Effector CD8-positive, alpha-beta T cell (primary cell): ENCODE results near the gene FGR.
A peak's percentile ranks its signal among the peaks of the same experiment; 100 is the strongest.

Experiments
- DNase-seq: peaks from one replicate; lab custom pipeline; 2025; lab: John Stamatoyannopoulos, UW

The FGR gene

GRCh38 chr1:27616441-27616840 is 18.5 kb downstream of the FGR start:
- DNase-seq, result no peak

GRCh38 chr1:27615346-27616192 is 19.4 kb downstream of the FGR start:
- no peak for DNase-seq

- DNase-seq, result no peak
Observed at GRCh38 chr1:27614625-27615344, 20.2 kb downstream of the FGR start.

GRCh38 chr1:27614043-27614624 is 20.9 kb downstream of the FGR start:
- no peak for DNase-seq

- no peak for DNase-seq
Observed at GRCh38 chr1:27612718-27613117, 22.3 kb downstream of the FGR start.

GRCh38 chr1:27611450-27611849 is 23.5 kb downstream of the FGR start:
- no peak for DNase-seq

- DNase-seq, result no peak
Observed at GRCh38 chr1:27609618-27610240, 25.3 kb downstream of the FGR start.

- no peak for DNase-seq
Observed at GRCh38 chr1:27609210-27609555, 25.8 kb downstream of the FGR start.

- no peak for DNase-seq
Observed at GRCh38 chr1:27607239-27607804, 27.7 kb downstream of the FGR start.

GRCh38 chr1:27606708-27607238 is 28.2 kb downstream of the FGR start:
- no peak for DNase-seq

- peak; percentile 58 for DNase-seq
Observed at GRCh38 chr1:27605796-27606707, 28.9 kb downstream of the FGR start.

GRCh38 chr1:27605300-27605766 is 29.7 kb downstream of the FGR start:
- no peak for DNase-seq

GRCh38 chr1:27604579-27605299 is 30.2 kb downstream of the FGR start:
- DNase-seq, result no peak

- peak; percentile 86 for DNase-seq
Observed at GRCh38 chr1:27603681-27604578, 31.1 kb downstream of the FGR start, which contains the start of gene AHDC1. TSS of gene AHDC1 (minus strand) at chr1:27604144. CDS start at chr1:27552115, 52,029 bp downstream.

GRCh38 chr1:27603309-27603680 is 31.7 kb downstream of the FGR start:
- DNase-seq, result no peak

- DNase-seq, result peak; percentile 17
Observed at GRCh38 chr1:27602462-27603308, 32.3 kb downstream of the FGR start.

GRCh38 chr1:27601771-27602461 is 33.1 kb downstream of the FGR start:
- DNase-seq, result no peak
